GM12874 (cell line): ENCODE measurements around the gene SEPTIN3.
A peak's percentile ranks its signal among the peaks of the same experiment; 100 is the strongest.

Source experiments
- CTCF ChIP-seq: IDR thresholded peaks from 2 replicates; pipeline ENCODE4 v1.5.1; 2011; ENCODE audit warnings: low read depth, mild to moderate bottlenecking, control low read depth, low read length, moderate library complexity; ENCODE audit not compliant: insufficient read depth

The SEPTIN3 gene

GRCh38 chr22:41935509-41935908, 33.7 kb upstream of the SEPTIN3 start:
- no peak for TF ChIP-seq CTCF

- TF ChIP-seq CTCF, result no peak
These were observed 32.4 kb upstream of the SEPTIN3 start for GRCh38 chr22:41936894-41937169.

- TF ChIP-seq CTCF, result no peak
These were observed 29.0 kb upstream of the SEPTIN3 start for GRCh38 chr22:41939981-41940831.

GRCh38 chr22:41940832-41941765, 28.1 kb upstream of the SEPTIN3 start:
- TF ChIP-seq CTCF, result peak; percentile 93

GRCh38 chr22:41943661-41944209, 25.5 kb upstream of the SEPTIN3 start:
- no peak for TF ChIP-seq CTCF

GRCh38 chr22:41946629-41947423, 22.4 kb upstream of the SEPTIN3 start, which contains the start of gene CENPM:
Gene CENPM (minus strand): TSS chr22:41947152. CDS start chr22:41947076, 76 bp downstream.
- no peak for TF ChIP-seq CTCF
